Esophagus squamous epithelium (tissue), 5 donors: ENCODE measurements around the gene MSI1. TPM values are rescaled to one million over a fixed set of nuclear protein-coding genes. Genes with fewer than 3 reads are reported as not detected.

Experiments used
- DNase-seq: peaks from one replicate; lab custom pipeline; 2025; lab: John Stamatoyannopoulos, UW
- H3K27ac ChIP-seq, 4 donors: fragments of 200-600 bp; sonication (generic); one replicate each; pipeline ENCODE4 v1.5.1; 2016 to 2019; ENCODE audit warnings: mild to moderate bottlenecking in 1 of 4
- H3K27me3 ChIP-seq, 4 donors: fragments of 200-600 bp; sonication (generic); 1 replicate in 3 of 4; 2 replicates in 1 of 4; pipeline versions ENCODE4 v1.5.1 to v1.6.0; 2017 to 2021; ENCODE audit warnings: antibody characterized with exemption in 1 of 4
- H3K36me3 ChIP-seq, 3 donors: fragments of 200-600 bp; sonication (generic); one replicate each; pipeline ENCODE4 v1.5.1; 2016 to 2019
- H3K4me1 ChIP-seq, 3 donors: fragments of 200-600 bp; sonication (generic); one replicate each; pipeline ENCODE4 v1.5.1; 2017 to 2019
- H3K4me3 ChIP-seq, 4 donors: fragments of 200-600 bp; sonication (generic); 1 replicate in 3 of 4; 2 replicates in 1 of 4; pipeline ENCODE4 v1.5.1; 2016 to 2019; ENCODE audit warnings: mild to moderate bottlenecking in 2 of 4, moderate library complexity in 1 of 4
- H3K9me3 ChIP-seq, 3 donors: fragments of 200-600 bp; sonication (generic); one replicate each; pipeline ENCODE4 v1.5.1; 2016 to 2019
- CTCF ChIP-seq, 6 experiments: fragments of 450-650 bp in 4 of 6; fragments of 200-600 bp in 2 of 6; sonication (generic) in 2 of 6; IDR thresholded peaks; one replicate each; pipeline ENCODE4 v1.5.1; 2016 to 2019; ENCODE audit warnings: antibody characterized with exemption in 6 of 6, mild to moderate bottlenecking in 4 of 6, moderate library complexity in 4 of 6
- POLR2A ChIP-seq, 4 donors: fragments of 450-650 bp; IDR thresholded peaks; one replicate each; pipeline ENCODE4 v1.6.1; 2017; ENCODE audit warnings: antibody characterized with exemption in 4 of 4, mild to moderate bottlenecking in 4 of 4, moderate library complexity in 3 of 4
- WGBS, 2 donors: methylation state at CpG; one replicate each; pipeline ENCODE4 v1.1.5; 2018; 5-methylcytosine and 5-hydroxymethylcytosine counted together
- intact Hi-C: fragments of 100-400 bp; cut with DNase I; formaldehyde crosslinking; loops from one replicate; pipeline ENCODE4 v1.15.0; 2022
- total RNA-seq, 4 donors: library from RNA; depleted of rRNA; stranded (reverse); fragments of >200 nt; gene quantifications; one replicate each; pipeline ENCODE4 v1.1.0, GENCODE V29; 2016
- donor health status: DM: yes; HTN: yes; CAD: no.

The MSI1 gene
- total RNA-seq, 4 donors from 2014 or later: 0.09 to 0.19 TPM; not detected in 2

GRCh38 chr12:120370343-120371243, 1.6 kb upstream of the MSI1 start:
- DNase-seq: no peak
- H3K4me3 ChIP-seq: no peak overlapping the region
- intact Hi-C loops: no loop called here
- no peak overlapping the region for H3K27ac ChIP-seq
- 48 to 50% methylated on average over 7 of the region's 7 CpGs for WGBS, 2 donors
- peaks cover 8 to 28% (median 20%) of the 10 kb centered on the region in 3 donors for H3K4me1 ChIP-seq
- H3K9me3 ChIP-seq: no peaks in the 10 kb centered on the region
- TF ChIP-seq CTCF (IDR thresholded peaks at IDR 0.05): no peak
- no peak for TF ChIP-seq POLR2A (IDR thresholded peaks at IDR 0.05)
- no peaks in the 10 kb centered on the region for H3K36me3 ChIP-seq
- peaks cover 13 to 95% (median 20%) of the 10 kb centered on the region in 4 donors for H3K27me3 ChIP-seq

GRCh38 chr12:120369603-120370342, 809 bp upstream of the MSI1 start:
- Histone ChIP-seq H3K36me3 (no peaks in the 10 kb centered on the region), H3K4me3 (peak overlapping the region; percentile 25 to 63 (median 44)), H3K27me3 (peaks cover 13 to 87% (median 20%) of the 10 kb centered on the region in 4 donors), H3K9me3 (no peaks in the 10 kb centered on the region), H3K27ac (no peak overlapping the region), H3K4me1 (peaks cover 8 to 28% (median 20%) of the 10 kb centered on the region in 3 donors)
- WGBS, 2 donors: 1 to 7% methylated on average over 17 to 19 of the region's 26 CpGs
- intact Hi-C loops: loop anchor here (5.0 kb wide), 1 partner anchor 748 kb away; no protein-coding TSS in a partner anchor
- TF ChIP-seq CTCF (IDR thresholded peaks at IDR 0.05) (no peak), POLR2A (IDR thresholded peaks at IDR 0.05) (no peak)
- no peak for DNase-seq

GRCh38 chr12:120367924-120368788, 808 bp downstream of the MSI1 start:
- Histone ChIP-seq H3K9me3 (no peaks in the 10 kb centered on the region), H3K4me3 (peak overlapping the region; percentile 34 to 63 (median 44)), H3K4me1 (peaks cover 8 to 28% (median 20%) of the 10 kb centered on the region in 3 donors), H3K36me3 (no peaks in the 10 kb centered on the region), H3K27me3 (peaks cover 13 to 73% (median 19%) of the 10 kb centered on the region in 4 donors), H3K27ac (peak overlapping the region in 1 of 4 donors; percentile 29)
- 2 to 4% methylated on average over 9 to 11 of the region's 86 CpGs for WGBS, 2 donors
- TF ChIP-seq CTCF (IDR thresholded peaks at IDR 0.05) (no peak), POLR2A (IDR thresholded peaks at IDR 0.05) (no peak)
- DNase-seq: no peak
- intact Hi-C loops: loop anchor here (5.0 kb wide), 1 partner anchor 749 kb away; no protein-coding TSS in a partner anchor

GRCh38 chr12:120367233-120367923, 1.6 kb downstream of the MSI1 start:
- no peak overlapping the region for H3K27ac ChIP-seq
- WGBS, 2 donors: 38 to 54% methylated on average over 7 to 9 of the region's 10 CpGs
- H3K4me1 ChIP-seq: peaks cover 8 to 29% (median 20%) of the 10 kb centered on the region in 3 donors
- intact Hi-C loops: loop anchor here (5.0 kb wide), 1 partner anchor 750 kb away; no protein-coding TSS in a partner anchor
- peaks cover 13 to 73% (median 19%) of the 10 kb centered on the region in 4 donors for H3K27me3 ChIP-seq
- no peak for TF ChIP-seq POLR2A (IDR thresholded peaks at IDR 0.05)
- peak in 2 of 6 experiments; percentile 3 to 10 for TF ChIP-seq CTCF (IDR thresholded peaks at IDR 0.05)
- no peaks in the 10 kb centered on the region for H3K9me3 ChIP-seq
- DNase-seq: no peak
- H3K36me3 ChIP-seq: no peaks in the 10 kb centered on the region
- H3K4me3 ChIP-seq: peak overlapping the region in 3 of 4 donors; percentile 36 to 63 (median 51)
